GM18951 (cell line): ENCODE measurements around the gene PLEKHH2.
"Not testable (repeated sequence)": the region's sequence is repeated elsewhere in the genome, so short reads cannot be mapped to it uniquely, and the experiment has no call there.

Experiments used
- POLR2A ChIP-seq: IDR thresholded peaks from 4 replicates; pipeline ENCODE4 v1.6.1; 2011; ENCODE audit warnings: mild to moderate bottlenecking; ENCODE audit not compliant: insufficient read length, insufficient read depth; ENCODE audit errors: extremely low read depth
- in situ Hi-C: fragments of 300-500 bp; cut with MboI; formaldehyde crosslinking; loops from one replicate; pipeline ENCODE4 v1.12.0; 2022; ENCODE audit warnings: low sequenced_read_pairs, mixed read lengths, inconsistent platforms; ENCODE audit not compliant: unreplicated experiment

The PLEKHH2 gene

DNA sequence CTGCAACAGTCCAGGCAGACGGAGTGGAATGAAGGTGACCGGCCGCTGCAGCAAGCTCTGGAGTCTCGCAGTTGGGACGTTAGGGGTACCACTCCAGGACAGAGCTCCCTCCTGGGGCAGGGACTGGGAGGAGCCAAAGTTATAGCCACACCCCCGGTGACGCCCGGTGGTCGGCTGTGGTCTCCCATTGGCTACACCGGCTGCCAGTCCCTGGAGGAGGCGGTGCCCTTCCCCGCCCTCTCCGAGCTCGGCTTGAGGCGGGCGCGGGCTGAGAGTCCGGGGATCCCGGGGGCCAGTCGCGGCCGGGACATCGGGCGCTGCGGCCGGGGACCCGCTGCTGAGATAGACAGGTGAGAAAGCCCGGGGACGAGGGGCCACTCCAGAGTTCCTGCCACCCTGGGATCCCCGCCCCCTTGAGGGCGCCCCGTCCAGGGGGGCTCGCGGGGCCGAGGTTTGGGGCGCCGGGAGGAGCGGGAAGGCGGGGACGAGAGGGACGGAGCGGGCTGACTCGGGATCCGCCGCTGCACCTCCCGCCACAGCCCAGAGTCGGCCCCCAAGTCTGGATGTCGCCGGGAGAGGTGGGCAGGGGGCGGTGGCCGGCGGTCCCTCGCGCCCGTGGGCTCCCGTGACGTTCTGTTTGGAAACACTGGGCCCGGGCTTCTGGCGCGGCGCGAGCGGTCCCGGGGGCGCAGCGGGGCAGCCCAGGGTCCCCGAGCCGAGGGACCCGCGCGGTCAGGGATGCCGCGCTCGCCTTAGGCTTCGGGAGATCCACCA, at the start of gene PLEKHH2:
Gene PLEKHH2 (plus strand): TSS at position 231 of the 774 bp plus-strand sequence. CDS start 7,414 bp downstream, outside the sequence.
- no peak for TF ChIP-seq POLR2A
- in situ Hi-C loops, result no loop called here

- in situ Hi-C loops, result no loop called here
- no peak for TF ChIP-seq POLR2A
Observed at GRCh38 chr2:43592443-43592842, 44.6 kb upstream of the PLEKHH2 start.

- in situ Hi-C loops, result no loop called here
- no peak for TF ChIP-seq POLR2A
Observed at GRCh38 chr2:43593254-43593653, 43.8 kb upstream of the PLEKHH2 start.

- no peak for TF ChIP-seq POLR2A
- in situ Hi-C loops, result no loop called here
Observed at GRCh38 chr2:43594875-43595274, 42.2 kb upstream of the PLEKHH2 start.

- in situ Hi-C loops, result no loop called here
- TF ChIP-seq POLR2A, result peak; percentile 99
Observed at GRCh38 chr2:43595603-43596412, 41.3 kb upstream of the PLEKHH2 start, which contains the start of gene THADA. Gene THADA, minus strand, starts transcription at chr2:43596038. Its CDS starts 3,646 bp downstream, at chr2:43592392.

DNA sequence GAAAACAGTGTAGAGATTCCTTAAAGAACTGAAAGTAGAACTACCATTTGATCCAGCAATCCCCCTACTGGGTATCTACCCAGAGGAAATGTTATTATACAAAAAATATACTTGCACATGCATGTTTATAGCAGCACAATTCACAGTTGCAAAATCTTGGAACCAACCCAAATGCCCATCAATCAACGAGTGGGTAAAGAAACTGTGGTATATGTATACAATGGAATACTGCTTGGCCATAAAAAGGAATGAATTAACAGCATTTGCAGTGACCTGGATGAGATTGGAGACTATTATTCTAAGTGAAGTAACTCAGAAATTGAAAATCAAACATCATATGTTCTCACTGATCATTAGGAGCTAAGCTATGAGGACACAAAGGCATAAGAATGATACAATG, 36.5 kb upstream of the PLEKHH2 start:
- in situ Hi-C loops, result not testable (repeated sequence)

GRCh38 chr2:43604674-43605073, 32.4 kb upstream of the PLEKHH2 start:
- TF ChIP-seq POLR2A, result no peak
- in situ Hi-C loops, result no loop called here

GRCh38 chr2:43605079-43605655, 31.9 kb upstream of the PLEKHH2 start:
- no peak for TF ChIP-seq POLR2A
- in situ Hi-C loops, result no loop called here

- no peak for TF ChIP-seq POLR2A
- in situ Hi-C loops, result no loop called here
Observed at GRCh38 chr2:43605851-43606250, 31.2 kb upstream of the PLEKHH2 start.

DNA sequence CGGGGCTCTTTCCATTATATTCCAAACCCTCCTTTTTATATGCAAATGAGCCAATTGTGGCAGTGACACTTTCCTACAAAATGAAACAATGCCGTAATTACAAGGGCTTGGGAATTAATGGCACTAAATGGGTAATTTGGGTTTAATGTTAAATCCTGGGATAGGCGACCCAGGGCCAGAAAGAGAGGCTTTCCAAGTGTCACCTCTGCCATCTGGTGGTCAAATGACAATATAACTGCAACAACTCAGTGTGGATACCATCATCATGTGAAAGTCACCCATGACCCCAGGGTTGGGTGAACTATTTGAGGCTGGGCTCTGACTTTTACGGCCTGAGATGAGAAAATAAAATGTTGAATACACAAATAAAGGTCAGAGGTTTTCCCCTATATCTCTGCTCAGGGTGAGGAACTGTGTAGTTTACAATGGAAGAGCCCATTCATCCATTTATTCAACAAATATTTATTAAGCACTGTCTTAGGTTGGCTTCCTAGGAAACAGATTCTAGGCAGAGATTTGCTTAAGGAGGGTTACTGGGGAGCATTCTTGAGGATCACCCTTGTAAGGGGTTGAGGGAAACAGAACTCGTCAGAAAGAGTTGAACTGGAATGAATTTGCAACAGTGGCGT, 27.7 kb upstream of the PLEKHH2 start:
- TF ChIP-seq POLR2A, result no peak
- in situ Hi-C loops, result no loop called here

DNA sequence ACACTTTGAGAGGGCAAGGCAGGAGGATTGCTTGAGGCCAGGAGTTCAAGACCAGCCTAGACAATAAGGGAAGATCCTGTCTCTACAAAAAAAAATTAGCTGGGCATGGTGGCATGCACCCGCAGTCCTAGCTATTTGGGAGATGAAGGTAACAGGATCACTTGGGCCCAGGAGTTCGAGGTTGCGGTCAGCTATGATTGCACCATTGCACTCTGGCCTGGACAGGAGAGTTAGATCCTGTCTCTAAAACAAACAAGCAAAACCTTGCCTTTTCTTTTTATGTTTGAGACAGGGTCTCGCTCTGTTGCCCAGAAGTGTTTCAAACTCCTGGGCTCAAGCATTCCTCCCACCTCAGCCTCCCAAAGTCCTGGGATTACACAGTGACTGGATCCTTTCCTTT, 26.7 kb upstream of the PLEKHH2 start:
- no peak for TF ChIP-seq POLR2A
- in situ Hi-C loops, result no loop called here

GRCh38 chr2:43611987-43612894, 24.8 kb upstream of the PLEKHH2 start:
- in situ Hi-C loops, result no loop called here
- no peak for TF ChIP-seq POLR2A
